Calu3 (cell line): Measurements from ENCODE around the gene KLK14. TPM values are rescaled to one million over a fixed set of nuclear protein-coding genes. Genes with fewer than 3 reads are reported as not detected.

Experiments used
- BruUV-seq: library from RNA; stranded (reverse); fragments of 400-500 nt; replicated peaks from 2 replicates; lab custom pipeline; 2021; lab: Mats Ljungman, UMichigan
- CTCF ChIA-PET: fragments of 300-600 bp; sonication (Branson Sonifier 250); formaldehyde crosslinking; loops from one replicate; lab custom pipeline; 2022; ENCODE audit warnings: antibody characterized with exemption; lab: Charles Lee
- DNase-seq: peaks from one replicate; pipeline ENCODE4 v3.0.0; 2022
- H3K27ac Mint-ChIP-seq: one replicate; pipeline ENCODE4 v1.8.0; 2022; ENCODE audit warnings: mixed read lengths; ENCODE audit not compliant: unreplicated experiment
- H3K27me3 Mint-ChIP-seq: one replicate; pipeline ENCODE4 v1.8.0; 2022; ENCODE audit warnings: mixed read lengths; ENCODE audit not compliant: unreplicated experiment
- H3K36me3 Mint-ChIP-seq: one replicate; pipeline ENCODE4 v1.8.0; 2022; ENCODE audit warnings: mild to moderate bottlenecking, moderate library complexity, mixed read lengths; ENCODE audit not compliant: insufficient read depth, unreplicated experiment
- H3K4me1 Mint-ChIP-seq: one replicate; pipeline ENCODE4 v1.8.0; 2022; ENCODE audit warnings: mild to moderate bottlenecking, low read depth, mixed read lengths; ENCODE audit not compliant: unreplicated experiment
- H3K4me3 Mint-ChIP-seq: one replicate; pipeline ENCODE4 v1.8.0; 2022; ENCODE audit warnings: mild to moderate bottlenecking, low read depth, moderate library complexity, mixed read lengths; ENCODE audit not compliant: unreplicated experiment
- H3K9me3 Mint-ChIP-seq: one replicate; pipeline ENCODE4 v1.8.0; 2022; ENCODE audit warnings: low read depth, mixed read lengths; ENCODE audit not compliant: unreplicated experiment
- CTCF ChIP-seq: fragments of 200-600 bp; IDR thresholded peaks from one replicate; pipeline ENCODE4 v1.8.0; 2022; ENCODE audit warnings: antibody characterized with exemption; ENCODE audit not compliant: unreplicated experiment
- intact Hi-C: fragments of 100-400 bp; cut with micrococcal nuclease; formaldehyde crosslinking; loops from one replicate; pipeline ENCODE4 v1.10.0; 2022; ENCODE audit not compliant: unreplicated experiment
- total RNA-seq: library from RNA; stranded (reverse); gene quantifications from 2 replicates; pipeline ENCODE4 v1.2.3, GENCODE V29; 2022

The KLK14 gene
- total RNA-seq, 1 experiment from 2014 or later = 0.38 TPM

- H3K9me3 Mint-ChIP-seq = no peaks in the 10 kb centered on the region
- CTCF ChIA-PET = no interaction called here
- H3K27me3 Mint-ChIP-seq = no peaks in the 10 kb centered on the region
- no TSS peak for BruUV-seq
- peaks cover 8% of the 10 kb centered on the region for H3K4me1 Mint-ChIP-seq
- TF ChIP-seq CTCF = no peak
- intact Hi-C loops = no loop called here
- DNase-seq = no peak
- H3K36me3 Mint-ChIP-seq = no peaks in the 10 kb centered on the region
- H3K4me3 Mint-ChIP-seq = no peak overlapping the region
- H3K27ac Mint-ChIP-seq = no peak overlapping the region
Observed at GRCh38 chr19:51124216-51124615, 41.5 kb upstream of the KLK14 start.

- CTCF ChIA-PET = no interaction called here
- intact Hi-C loops = no loop called here
- no peaks in the 10 kb centered on the region for H3K9me3 Mint-ChIP-seq
- peaks cover 5% of the 10 kb centered on the region for H3K4me1 Mint-ChIP-seq
- no peaks in the 10 kb centered on the region for H3K27me3 Mint-ChIP-seq
- DNase-seq = no peak
- H3K27ac Mint-ChIP-seq = no peak overlapping the region
- no peak for TF ChIP-seq CTCF
- no TSS peak for BruUV-seq
- no peak overlapping the region for H3K4me3 Mint-ChIP-seq
- H3K36me3 Mint-ChIP-seq = no peaks in the 10 kb centered on the region
Observed at GRCh38 chr19:51123802-51124201, 41.1 kb upstream of the KLK14 start.

- H3K27me3 Mint-ChIP-seq = no peaks in the 10 kb centered on the region
- no peak for TF ChIP-seq CTCF
- no TSS peak for BruUV-seq
- H3K36me3 Mint-ChIP-seq = no peaks in the 10 kb centered on the region
- DNase-seq = no peak
- no peak overlapping the region for H3K4me3 Mint-ChIP-seq
- no peaks in the 10 kb centered on the region for H3K9me3 Mint-ChIP-seq
- CTCF ChIA-PET = no interaction called here
- H3K4me1 Mint-ChIP-seq = peaks cover 1% of the 10 kb centered on the region
- no peak overlapping the region for H3K27ac Mint-ChIP-seq
- intact Hi-C loops = no loop called here
Observed at GRCh38 chr19:51123381-51123800, 40.7 kb upstream of the KLK14 start.

GRCh38 chr19:51122112-51122981, 39.7 kb upstream of the KLK14 start:
- no peaks in the 10 kb centered on the region for H3K9me3 Mint-ChIP-seq
- CTCF ChIA-PET = interaction anchor here (0.6 kb wide), 1 partner anchor 163 kb away, joined by 3 read pairs; no protein-coding TSS in a partner anchor
- DNase-seq = no peak
- intact Hi-C loops = no loop called here
- no peaks in the 10 kb centered on the region for H3K4me1 Mint-ChIP-seq
- H3K36me3 Mint-ChIP-seq = no peaks in the 10 kb centered on the region
- H3K27me3 Mint-ChIP-seq = no peaks in the 10 kb centered on the region
- no peak overlapping the region for H3K4me3 Mint-ChIP-seq
- no TSS peak for BruUV-seq
- no peak overlapping the region for H3K27ac Mint-ChIP-seq
- no peak for TF ChIP-seq CTCF
